T-helper 17 cell (primary cell): ENCODE results near the gene DCBLD2. TPM values are rescaled to one million over a fixed set of nuclear protein-coding genes. Genes with fewer than 3 reads are reported as not detected.

Source experiments
- ATAC-seq: fragments of 150-1000 bp; cut with Tn5 transposase; 2 replicates; pipeline ENCODE4 v1.10.0; 2021; ENCODE audit warnings: mild to moderate bottlenecking, moderate library complexity
- DNase-seq, 3 donors: peaks; one replicate each; pipeline versions ENCODE4 v3.0.0 to v3.0.0-alpha.2; 2020 to 2021
- H3K9me3 ChIP-seq: one replicate; pipeline ENCODE4 v1.7.0; 2013; ENCODE audit warnings: low read length, mild to moderate bottlenecking; ENCODE audit not compliant: control insufficient read depth, poor library complexity, severe bottlenecking
- H3K27ac Mint-ChIP-seq: one replicate; pipeline ENCODE4 v1.8.0; 2022; ENCODE audit warnings: mild to moderate bottlenecking, moderate library complexity, mixed read lengths
- H3K27me3 Mint-ChIP-seq: one replicate; pipeline ENCODE4 v1.8.0; 2022; ENCODE audit warnings: mixed read lengths
- H3K36me3 Mint-ChIP-seq: one replicate; pipeline ENCODE4 v1.8.0; 2022; ENCODE audit warnings: low read depth, mixed read lengths
- H3K4me1 Mint-ChIP-seq: one replicate; pipeline ENCODE4 v1.8.0; 2022; ENCODE audit warnings: mild to moderate bottlenecking, mixed read lengths
- H3K4me3 Mint-ChIP-seq: one replicate; pipeline ENCODE4 v1.8.0; 2022; ENCODE audit warnings: mild to moderate bottlenecking, moderate library complexity, mixed read lengths
- total RNA-seq, 4 donors: library from RNA in 2 of 4; stranded (reverse) in 2 of 4; gene quantifications; one replicate each; pipeline ENCODE4 v1.2.3 and lab custom pipeline; 2022 to 2026

The DCBLD2 gene
- total RNA-seq, 2 donors from 2014 or later, result 0.37 to 2.0 TPM

GRCh38 chr3:98808071-98808470 is 93.4 kb downstream of the DCBLD2 start:
- peaks cover 7% of the 10 kb centered on the region for H3K36me3 Mint-ChIP-seq
- H3K27ac Mint-ChIP-seq, result no peak overlapping the region
- H3K4me3 Mint-ChIP-seq, result no peak overlapping the region
- DNase-seq, result no peak
- peaks cover 2% of the 10 kb centered on the region for H3K4me1 Mint-ChIP-seq
- peaks cover 6% of the 10 kb centered on the region for H3K27me3 Mint-ChIP-seq
- no peak for ATAC-seq
- no peaks in the 10 kb centered on the region for H3K9me3 ChIP-seq

- no peak for ATAC-seq
- no peak for DNase-seq
- H3K9me3 ChIP-seq, result no peaks in the 10 kb centered on the region
- Mint-ChIP-seq H3K4me1 (peaks cover 2% of the 10 kb centered on the region), H3K27ac (no peak overlapping the region), H3K27me3 (peaks cover 6% of the 10 kb centered on the region), H3K4me3 (no peak overlapping the region), H3K36me3 (peaks cover 7% of the 10 kb centered on the region)
Measured at GRCh38 chr3:98807561-98807960, 93.9 kb downstream of the DCBLD2 start.

GRCh38 chr3:98807011-98807410 is 94.5 kb downstream of the DCBLD2 start:
- Mint-ChIP-seq H3K27ac (no peak overlapping the region), H3K36me3 (peaks cover 7% of the 10 kb centered on the region), H3K4me3 (no peak overlapping the region), H3K4me1 (peaks cover 2% of the 10 kb centered on the region), H3K27me3 (peaks cover 6% of the 10 kb centered on the region)
- no peaks in the 10 kb centered on the region for H3K9me3 ChIP-seq
- ATAC-seq (no peak), DNase-seq (no peak)

GRCh38 chr3:98806521-98806920 is 95.0 kb downstream of the DCBLD2 start:
- H3K36me3 Mint-ChIP-seq, result peaks cover 7% of the 10 kb centered on the region
- no peak overlapping the region for H3K4me3 Mint-ChIP-seq
- DNase-seq (no peak), ATAC-seq (no peak)
- no peaks in the 10 kb centered on the region for H3K9me3 ChIP-seq
- H3K4me1 Mint-ChIP-seq, result peaks cover 2% of the 10 kb centered on the region
- H3K27ac Mint-ChIP-seq, result no peak overlapping the region
- peaks cover 6% of the 10 kb centered on the region for H3K27me3 Mint-ChIP-seq

- Mint-ChIP-seq H3K4me3 (no peak overlapping the region), H3K4me1 (peaks cover 2% of the 10 kb centered on the region), H3K27me3 (peaks cover 6% of the 10 kb centered on the region), H3K36me3 (peaks cover 7% of the 10 kb centered on the region), H3K27ac (no peak overlapping the region)
- H3K9me3 ChIP-seq, result no peaks in the 10 kb centered on the region
- DNase-seq (no peak), ATAC-seq (no peak)
Measured at GRCh38 chr3:98805571-98805970, 95.9 kb downstream of the DCBLD2 start.

GRCh38 chr3:98801043-98801747 is 100.3 kb downstream of the DCBLD2 start:
- no peak overlapping the region for H3K4me3 Mint-ChIP-seq
- H3K9me3 ChIP-seq, result no peaks in the 10 kb centered on the region
- no peaks in the 10 kb centered on the region for H3K27me3 Mint-ChIP-seq
- ATAC-seq (no peak), DNase-seq (no peak)
- H3K36me3 Mint-ChIP-seq, result peaks cover 2% of the 10 kb centered on the region
- no peak overlapping the region for H3K27ac Mint-ChIP-seq
- H3K4me1 Mint-ChIP-seq, result no peaks in the 10 kb centered on the region

GRCh38 chr3:98800401-98800800 is 101.1 kb downstream of the DCBLD2 start:
- no peak overlapping the region for H3K4me3 Mint-ChIP-seq
- H3K9me3 ChIP-seq, result no peaks in the 10 kb centered on the region
- no peaks in the 10 kb centered on the region for H3K27me3 Mint-ChIP-seq
- ATAC-seq, result no peak
- H3K4me1 Mint-ChIP-seq, result no peaks in the 10 kb centered on the region
- peaks cover under 1% of the 10 kb centered on the region for H3K36me3 Mint-ChIP-seq
- H3K27ac Mint-ChIP-seq, result no peak overlapping the region
- no peak for DNase-seq

GRCh38 chr3:98799479-98799878 is 102.0 kb downstream of the DCBLD2 start:
- ATAC-seq, result no peak
- no peaks in the 10 kb centered on the region for H3K27me3 Mint-ChIP-seq
- no peaks in the 10 kb centered on the region for H3K4me1 Mint-ChIP-seq
- H3K9me3 ChIP-seq, result no peaks in the 10 kb centered on the region
- no peak overlapping the region for H3K27ac Mint-ChIP-seq
- no peak overlapping the region for H3K4me3 Mint-ChIP-seq
- DNase-seq, result no peak
- no peaks in the 10 kb centered on the region for H3K36me3 Mint-ChIP-seq

- ATAC-seq, result no peak
- Mint-ChIP-seq H3K36me3 (no peaks in the 10 kb centered on the region), H3K27ac (no peak overlapping the region), H3K4me1 (no peaks in the 10 kb centered on the region), H3K27me3 (peaks cover 3% of the 10 kb centered on the region), H3K4me3 (no peak overlapping the region)
- H3K9me3 ChIP-seq, result no peaks in the 10 kb centered on the region
- DNase-seq, result no peak
Measured at GRCh38 chr3:98798820-98799219, 102.7 kb downstream of the DCBLD2 start.

- H3K27ac Mint-ChIP-seq, result peak overlapping the region; percentile 21
Measured at GRCh38 chr3:98797905-98798304, 103.6 kb downstream of the DCBLD2 start.

GRCh38 chr3:98796334-98796733 is 105.2 kb downstream of the DCBLD2 start:
- Mint-ChIP-seq H3K27ac (no peak overlapping the region), H3K27me3 (peaks cover 8% of the 10 kb centered on the region), H3K4me1 (no peaks in the 10 kb centered on the region), H3K36me3 (no peaks in the 10 kb centered on the region), H3K4me3 (no peak overlapping the region)
- ATAC-seq (no peak), DNase-seq (no peak)
- H3K9me3 ChIP-seq, result no peaks in the 10 kb centered on the region

More at GRCh38 chr3:98797905-98798304, 103.6 kb downstream of the DCBLD2 start:
- DNase-seq, result no peak
- H3K4me3 Mint-ChIP-seq, result no peak overlapping the region
- peaks cover 8% of the 10 kb centered on the region for H3K27me3 Mint-ChIP-seq
- no peaks in the 10 kb centered on the region for H3K36me3 Mint-ChIP-seq
- ATAC-seq, result no peak
- H3K4me1 Mint-ChIP-seq, result no peaks in the 10 kb centered on the region
- no peaks in the 10 kb centered on the region for H3K9me3 ChIP-seq

- no peaks in the 10 kb centered on the region for H3K36me3 Mint-ChIP-seq
- no peak overlapping the region for H3K27ac Mint-ChIP-seq
- DNase-seq (no peak), ATAC-seq (no peak)
- H3K9me3 ChIP-seq, result no peaks in the 10 kb centered on the region
- no peaks in the 10 kb centered on the region for H3K4me1 Mint-ChIP-seq
- H3K27me3 Mint-ChIP-seq, result peaks cover 8% of the 10 kb centered on the region
- H3K4me3 Mint-ChIP-seq, result no peak overlapping the region
Measured at GRCh38 chr3:98793971-98794370, 107.5 kb downstream of the DCBLD2 start.

- H3K27ac Mint-ChIP-seq, result no peak overlapping the region
- DNase-seq (no peak), ATAC-seq (no peak)
Measured at GRCh38 chr3:98791341-98792325, 109.9 kb downstream of the DCBLD2 start.

More at GRCh38 chr3:98791341-98792325, 109.9 kb downstream of the DCBLD2 start:
- no peaks in the 10 kb centered on the region for H3K9me3 ChIP-seq
- H3K36me3 Mint-ChIP-seq, result no peaks in the 10 kb centered on the region
- no peak overlapping the region for H3K4me3 Mint-ChIP-seq
- H3K4me1 Mint-ChIP-seq, result no peaks in the 10 kb centered on the region
- peaks cover 11% of the 10 kb centered on the region for H3K27me3 Mint-ChIP-seq
